CD4-positive, alpha-beta T cell treated with Interferon alpha-2 for 1 hour (primary cell): Measurements from ENCODE around the gene MYT1.
"Not testable (repeated sequence)": the region's sequence is repeated elsewhere in the genome, so short reads cannot be mapped to it uniquely, and the experiment has no call there.

ENCODE experiments used
- DNase-seq, 2 donors: peaks; one replicate each; pipeline ENCODE4 v3.0.0-alpha.2; 2020 to 2022

Gene MYT1

GRCh38 chr20:64164123-64164836 lies at the start of gene MYT1:
Gene MYT1, plus strand, starts transcription at chr20:64164452. Its CDS starts 34,410 bp downstream, at chr20:64198862.
- DNase-seq, result no peak

GRCh38 chr20:64115171-64115911 lies 48.9 kb upstream of the MYT1 start:
- DNase-seq, result no peak

DNA sequence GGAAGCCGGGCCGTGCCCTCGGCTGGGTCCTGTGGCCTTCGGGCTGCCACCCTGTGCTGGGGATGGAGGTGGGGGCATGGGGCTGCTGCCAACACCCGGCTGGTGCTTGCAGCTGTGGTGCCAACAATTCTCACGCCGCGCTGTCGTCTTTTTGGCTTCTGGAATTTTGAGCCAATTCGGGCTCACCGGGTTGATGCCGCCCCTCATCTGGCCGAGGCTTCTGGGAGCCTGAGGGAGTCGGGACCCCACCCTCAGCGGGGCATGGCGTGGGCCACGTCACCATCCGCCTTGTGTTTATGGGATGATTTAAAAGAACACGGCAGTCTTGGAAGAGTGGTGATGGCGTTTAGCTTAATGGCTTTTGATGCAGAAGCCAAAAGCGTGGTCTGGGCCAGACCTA lies 48.2 kb upstream of the MYT1 start:
- DNase-seq, result no peak

DNA sequence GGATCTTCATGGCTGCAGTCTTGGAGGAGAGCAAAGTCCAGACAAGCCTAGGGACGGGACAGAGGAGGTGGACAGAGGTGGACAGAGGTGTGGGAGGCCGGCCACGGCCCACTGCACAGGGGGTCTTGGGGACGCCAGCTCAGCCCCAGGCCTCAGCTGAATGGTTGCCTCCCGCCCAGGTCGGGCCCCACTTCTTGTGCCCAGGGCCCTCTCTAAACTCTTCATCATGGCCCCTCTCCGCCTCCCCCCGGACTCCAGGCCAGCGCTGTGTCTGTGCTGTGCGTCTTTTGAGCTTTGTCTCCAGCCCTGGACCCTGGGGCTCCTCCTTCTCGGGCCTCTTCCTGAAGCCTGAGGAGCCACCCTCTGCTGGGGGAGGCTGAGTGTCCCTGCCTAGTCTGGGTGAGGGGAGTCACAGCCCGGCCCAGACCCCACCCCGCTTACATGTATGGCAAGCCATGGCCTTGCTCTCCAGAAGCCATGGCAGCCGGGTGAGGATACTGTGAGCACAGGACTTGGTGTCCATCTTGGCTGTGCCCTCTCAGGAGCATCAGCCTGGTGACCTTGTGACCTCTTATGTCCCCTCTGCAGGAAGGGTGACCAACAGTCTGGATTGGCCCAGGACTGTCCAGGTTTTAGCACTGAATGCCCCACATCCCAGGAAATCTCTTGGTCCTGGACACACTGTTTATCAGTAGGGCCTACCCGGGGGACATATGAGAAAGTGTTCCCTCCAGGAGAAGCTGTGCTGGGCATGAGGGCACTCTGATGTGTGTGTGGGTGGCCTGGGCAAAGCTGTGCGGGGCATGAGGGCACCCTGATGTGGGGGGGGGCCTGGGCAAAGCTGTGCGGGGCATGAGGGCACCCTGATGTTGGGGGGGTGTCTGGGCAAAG lies 47.5 kb upstream of the MYT1 start:
- DNase-seq, result no peak

DNA sequence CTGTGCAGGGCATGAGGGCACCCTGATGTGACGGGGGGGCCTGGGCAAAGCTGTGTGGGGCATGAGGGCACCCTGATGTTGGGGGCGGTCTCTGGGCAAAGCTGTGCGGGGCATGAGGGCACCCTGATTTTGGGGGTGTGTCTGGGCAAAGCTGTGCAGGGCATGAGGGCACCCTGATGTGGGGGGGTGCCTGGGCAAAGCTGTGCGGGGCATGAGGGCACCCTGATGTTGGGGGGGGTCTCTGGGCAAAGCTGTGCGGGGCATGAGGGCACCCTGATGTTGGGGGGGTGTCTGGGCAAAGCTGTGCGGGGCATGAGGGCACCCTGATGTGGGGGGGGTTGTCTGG lies 46.8 kb upstream of the MYT1 start:
- not testable (repeated sequence) for DNase-seq

GRCh38 chr20:64119301-64119680 lies 45.0 kb upstream of the MYT1 start:
- DNase-seq, result no peak

DNA sequence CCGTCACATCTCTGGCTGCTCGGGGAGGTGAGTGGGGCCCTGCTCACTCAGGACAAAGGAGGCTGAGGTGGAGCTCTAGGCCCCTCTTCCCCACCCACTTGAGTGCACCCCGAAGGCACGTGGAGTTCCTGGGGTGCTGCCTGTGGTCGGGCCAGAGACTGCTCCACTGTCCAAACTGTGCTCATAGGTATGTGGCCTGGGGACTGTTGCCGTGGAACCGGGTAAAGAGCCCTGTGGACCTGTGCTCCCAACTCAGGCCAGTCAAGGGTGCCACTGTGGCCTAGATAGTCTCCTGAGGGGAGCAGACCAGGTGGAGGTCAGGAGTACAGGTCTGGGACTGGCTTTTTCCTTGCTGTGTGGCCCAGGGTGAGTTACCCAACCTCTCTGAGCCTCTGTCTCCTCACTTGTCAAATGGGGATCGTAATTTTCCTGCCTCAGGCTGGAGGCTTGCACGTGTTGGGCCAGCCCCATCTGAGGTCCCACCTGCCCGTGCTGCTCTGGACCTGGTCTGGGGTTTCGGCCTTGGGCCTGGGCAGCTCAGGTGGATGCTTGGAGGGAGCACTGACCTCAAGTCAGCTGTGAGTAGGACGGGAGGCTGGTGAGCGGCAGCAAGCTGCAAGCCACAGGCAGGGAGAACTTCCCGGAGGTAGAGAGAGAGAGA lies 44.4 kb upstream of the MYT1 start:
- no peak for DNase-seq

GRCh38 chr20:64121586-64121985 lies 42.7 kb upstream of the MYT1 start:
- no peak for DNase-seq

DNA sequence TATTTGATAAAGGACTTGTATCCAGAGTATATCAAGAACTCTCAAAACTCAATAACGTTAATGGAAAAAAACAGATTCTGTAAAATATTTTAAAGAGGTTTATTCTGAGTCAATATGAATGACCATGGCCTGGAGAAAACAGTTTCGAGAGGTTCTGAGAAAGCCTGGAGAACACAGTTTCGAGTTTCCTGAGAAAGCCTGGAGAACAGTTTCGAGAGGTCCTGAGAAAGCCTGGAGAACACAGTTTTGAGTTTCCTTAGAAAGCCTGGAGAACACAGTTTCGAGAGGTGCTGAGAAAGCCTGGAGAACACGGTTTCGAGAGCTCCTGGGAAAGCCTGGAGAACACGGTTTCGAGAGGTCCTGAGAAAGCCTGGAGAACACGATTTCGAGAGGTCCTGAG lies 41.3 kb upstream of the MYT1 start:
- not testable (repeated sequence) for DNase-seq

GRCh38 chr20:64123517-64123916 lies 40.7 kb upstream of the MYT1 start:
- not testable (repeated sequence) for DNase-seq

GRCh38 chr20:64129146-64129782 lies 35.0 kb upstream of the MYT1 start:
- no peak for DNase-seq

DNA sequence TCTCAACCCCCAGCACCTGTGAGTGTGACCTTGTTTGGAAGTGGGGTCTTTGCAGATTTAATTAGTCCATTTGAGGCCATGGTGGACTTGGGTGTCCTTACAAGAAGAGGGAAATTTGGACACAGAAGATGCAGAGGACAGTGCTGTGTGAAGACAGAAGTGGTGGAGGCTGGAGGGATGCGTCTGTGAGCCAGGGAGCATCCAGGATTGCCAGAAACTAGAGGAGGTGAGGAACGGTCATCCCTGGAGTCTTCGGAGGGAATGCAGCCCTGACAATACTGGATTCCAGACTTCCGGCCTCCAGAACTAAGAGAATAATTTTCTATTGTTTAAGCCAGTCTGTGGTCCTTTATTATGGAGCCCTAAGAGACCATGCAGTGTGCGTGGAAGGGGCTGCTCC lies 34.0 kb upstream of the MYT1 start:
- DNase-seq, result no peak

- DNase-seq, result no peak
Observed at GRCh38 chr20:64130876-64131275, 33.4 kb upstream of the MYT1 start.

DNA sequence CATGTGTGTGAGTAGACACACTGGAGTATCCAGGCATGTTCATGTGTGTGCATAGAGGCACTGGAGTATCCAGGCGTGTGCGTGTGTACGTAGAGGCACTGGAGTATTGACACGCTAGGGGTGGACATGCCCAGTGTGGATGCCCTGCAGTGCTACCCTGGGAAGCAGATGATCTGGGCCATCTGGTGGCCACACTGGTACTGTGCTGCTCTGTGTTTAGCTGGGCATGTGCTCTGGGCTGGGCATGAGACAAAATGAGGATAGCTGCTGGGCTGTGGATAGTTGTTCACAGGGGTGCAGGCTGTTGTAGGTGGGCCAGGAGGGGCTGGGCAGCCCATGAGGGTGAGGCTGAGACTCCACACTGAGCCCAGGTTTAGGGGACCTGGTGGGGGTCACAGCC lies 32.8 kb upstream of the MYT1 start:
- no peak for DNase-seq

GRCh38 chr20:64133951-64134407 lies 30.3 kb upstream of the MYT1 start:
- DNase-seq, result no peak

GRCh38 chr20:64134744-64135143 lies 29.5 kb upstream of the MYT1 start:
- not testable (repeated sequence) for DNase-seq

DNA sequence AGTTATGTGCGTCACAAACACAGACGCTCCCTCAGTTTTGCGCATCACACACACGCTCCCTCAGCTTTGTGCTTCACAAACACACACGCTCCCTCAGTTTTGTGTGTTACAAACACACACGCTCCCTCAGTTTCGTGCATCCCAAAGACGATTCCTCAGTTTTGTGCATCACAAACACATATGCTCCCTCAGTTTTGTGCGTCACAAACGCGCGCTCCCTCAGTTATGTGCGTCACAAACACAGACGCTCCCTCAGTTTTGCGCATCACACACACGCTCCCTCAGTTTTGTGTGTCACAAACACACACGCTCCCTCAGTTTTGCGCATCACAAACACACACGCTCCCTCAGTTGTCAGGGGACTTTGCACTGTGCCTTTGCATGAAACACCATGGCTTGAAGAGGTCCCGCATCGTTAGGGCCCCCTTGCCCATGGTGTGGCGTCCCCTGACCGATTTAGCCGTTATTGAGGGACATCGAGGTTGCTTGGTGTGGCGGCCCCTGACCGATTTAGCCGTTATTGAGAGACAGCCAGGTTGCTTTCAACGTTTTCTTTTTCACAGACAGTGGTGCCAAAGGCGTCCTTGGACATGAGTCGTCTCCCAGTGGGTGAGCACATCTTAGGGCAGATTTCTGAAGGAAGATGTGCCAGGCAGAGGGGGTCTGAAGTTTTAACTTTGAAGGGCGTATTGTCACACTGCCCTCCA lies 28.1 kb upstream of the MYT1 start:
- no peak for DNase-seq

GRCh38 chr20:64137598-64138031 lies 26.6 kb upstream of the MYT1 start:
- DNase-seq, result no peak

DNA sequence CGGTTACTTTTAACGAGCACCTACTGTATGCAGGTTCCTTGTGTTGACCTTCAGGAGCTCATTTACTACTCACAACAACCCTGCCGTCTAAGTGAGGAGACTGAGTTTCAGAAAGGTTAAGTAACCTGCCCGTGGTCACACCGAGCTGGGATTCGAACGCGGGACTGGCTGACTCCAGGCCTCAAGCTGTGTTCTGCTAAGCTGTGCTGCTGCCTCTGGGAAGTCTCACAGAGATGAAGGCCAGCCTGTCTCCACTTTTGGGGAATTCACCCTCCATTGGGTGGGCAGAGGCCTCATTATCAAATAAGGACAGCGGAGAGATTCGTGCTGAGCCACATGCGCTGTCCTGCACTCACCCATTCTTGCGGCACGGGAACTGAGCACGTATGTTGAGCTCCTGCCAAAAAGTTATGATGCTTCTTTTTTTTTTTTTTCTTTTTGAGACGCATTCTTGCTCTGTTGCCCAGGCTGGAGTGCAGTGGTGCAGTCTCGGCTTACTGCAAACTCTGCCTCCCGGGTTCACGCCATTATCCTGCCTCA lies 25.9 kb upstream of the MYT1 start:
- DNase-seq, result no peak

DNA sequence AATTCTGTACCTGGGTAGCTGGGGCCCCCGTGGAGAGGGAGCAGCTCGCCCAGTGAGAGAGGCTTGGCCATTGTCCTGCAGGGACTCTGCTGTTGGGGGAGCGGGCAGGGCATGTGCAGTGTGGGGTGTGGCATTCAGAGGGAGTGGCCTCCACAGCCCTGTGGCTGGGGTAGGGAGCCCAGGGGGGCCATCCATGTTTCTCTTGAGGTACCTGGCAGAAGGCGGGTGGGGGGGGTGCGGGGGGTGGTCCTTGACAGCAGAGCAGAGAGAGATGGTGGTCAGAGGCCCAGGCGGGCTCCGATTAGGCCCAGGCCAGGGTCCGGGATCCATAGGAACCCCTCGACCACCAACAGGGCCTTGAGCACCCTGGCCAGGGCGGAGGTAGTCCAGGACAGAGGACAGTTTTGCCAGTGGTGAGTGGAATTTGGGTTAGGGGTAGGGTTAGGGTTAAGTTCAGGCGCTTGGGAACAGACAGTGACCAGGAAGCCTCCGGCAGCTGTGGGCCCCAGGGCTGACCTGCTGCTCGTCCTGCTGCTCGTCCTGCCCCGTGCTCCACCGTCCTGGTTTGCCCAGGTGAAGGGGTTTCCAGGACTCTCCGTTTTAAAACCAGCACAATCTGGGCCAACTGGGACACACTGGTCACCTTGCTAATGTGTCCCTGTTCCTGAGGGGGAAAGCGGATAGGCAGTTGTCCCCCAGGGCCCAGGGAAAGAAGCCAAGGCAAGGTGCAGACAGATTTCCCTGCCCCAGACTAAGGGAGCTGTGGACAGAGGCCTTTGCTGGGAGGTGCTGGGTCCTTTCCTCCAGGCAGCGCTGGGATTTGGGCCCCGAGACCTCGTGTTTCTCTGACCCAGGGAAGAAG lies 24.8 kb upstream of the MYT1 start:
- no peak for DNase-seq
